OCI-LY3 (cell line): ENCODE results near the gene DISP2.

Source experiments
- CTCF ChIP-seq: fragments of 200-600, 300-600 bp; sonication (generic); IDR thresholded peaks from 2 replicates; pipeline ENCODE4 v1.5.1; 2014; ENCODE audit warnings: antibody characterized with exemption, low read length, low read depth
- EZH2phosphoT487 ChIP-seq: fragments of 200-600 bp; shearing (Covaris generic); IDR thresholded peaks from 2 replicates; pipeline ENCODE4 v1.6.1; 2018; ENCODE audit warnings: antibody characterized with exemption, mixed run types, low read depth

- TF ChIP-seq EZH2phosphoT487 (no peak), CTCF (no peak)
Measured at GRCh38 chr15:40379853-40380252, 21.8 kb downstream of the DISP2 start.
